Testis (tissue), 2 donors: ENCODE data around the gene PRMT3.

Experiments used
- CTCF ChIP-seq, 3 experiments: fragments of 450-650 bp in 2 of 3; fragments of 200-600 bp in 1 of 3; sonication (generic) in 1 of 3; IDR thresholded peaks; one replicate each; pipeline ENCODE4 v1.5.1; 2016 to 2019; ENCODE audit warnings: antibody characterized with exemption in 3 of 3, mild to moderate bottlenecking in 2 of 3, moderate library complexity in 1 of 3
- POLR2A ChIP-seq: fragments of 450-650 bp; IDR thresholded peaks from one replicate; pipeline ENCODE4 v1.6.1; 2017; ENCODE audit warnings: antibody characterized with exemption, mild to moderate bottlenecking, moderate library complexity

DNA sequence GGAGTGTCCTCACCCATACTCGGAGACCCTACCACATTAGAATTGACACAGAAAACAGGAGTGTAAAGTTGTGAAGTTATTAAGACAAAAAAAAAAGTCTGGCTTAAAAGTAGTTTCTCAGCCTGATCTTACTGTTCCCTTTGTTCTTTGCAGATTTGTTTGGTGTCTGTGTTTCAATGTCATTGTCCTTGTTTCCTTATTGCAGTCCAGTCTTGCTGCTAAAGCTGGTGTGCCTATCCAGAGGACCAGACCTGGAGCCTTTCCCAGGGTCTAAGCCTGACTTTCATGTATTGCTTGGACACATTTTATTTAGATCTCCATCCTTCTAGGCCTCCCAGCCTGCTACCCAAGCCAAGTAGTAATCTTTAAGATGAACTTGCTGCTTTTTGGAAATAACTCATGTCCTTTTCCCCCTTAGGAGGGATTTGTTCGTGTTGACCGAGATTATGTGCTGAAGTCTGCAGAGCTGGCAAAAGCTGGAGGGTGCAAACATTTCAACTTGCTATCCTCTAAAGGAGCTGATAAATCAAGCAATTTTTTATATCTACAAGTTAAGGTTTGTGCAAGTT is 11.3 kb upstream of the PRMT3 start:
- no peak for TF ChIP-seq POLR2A
- no peak for TF ChIP-seq CTCF (IDR thresholded peaks at IDR 0.05)
